Measurements from ENCODE around the gene LSR. TPM values are rescaled to one million over a fixed set of nuclear protein-coding genes. Genes with fewer than 3 reads are reported as not detected.

Gene LSR
- total RNA-seq, 1 donor from 2014 or later: 8.1 TPM

- no peak for DNase-seq (ENCODE audit: low spot score)
Observed at GRCh38 chr19:35298561-35298972, 49.8 kb downstream of the LSR start.

- no peak for DNase-seq (ENCODE audit: low spot score)
Observed at GRCh38 chr19:35299523-35300338, 50.9 kb downstream of the LSR start.

- no peak for DNase-seq (ENCODE audit: low spot score)
Observed at GRCh38 chr19:35300339-35300649, 51.5 kb downstream of the LSR start.

GRCh38 chr19:35301961-35302360 lies 53.2 kb downstream of the LSR start:
- DNase-seq (ENCODE audit: low spot score): no peak

- DNase-seq (ENCODE audit: low spot score): no peak
Observed at GRCh38 chr19:35302446-35302845, 53.6 kb downstream of the LSR start.

- no peak for DNase-seq (ENCODE audit: low spot score)
Observed at GRCh38 chr19:35303357-35303915, 54.6 kb downstream of the LSR start.

GRCh38 chr19:35304036-35304435 lies 55.2 kb downstream of the LSR start:
- no peak for DNase-seq (ENCODE audit: low spot score)

GRCh38 chr19:35305181-35305580 lies 56.4 kb downstream of the LSR start:
- DNase-seq (ENCODE audit: low spot score): no peak

- no peak for DNase-seq (ENCODE audit: low spot score)
Observed at GRCh38 chr19:35306473-35307246, 57.9 kb downstream of the LSR start.

GRCh38 chr19:35307931-35308330 lies 59.1 kb downstream of the LSR start:
- no peak for DNase-seq (ENCODE audit: low spot score)

GRCh38 chr19:35308910-35309309 lies 60.1 kb downstream of the LSR start:
- no peak for DNase-seq (ENCODE audit: low spot score)

GRCh38 chr19:35309481-35310279 lies 60.9 kb downstream of the LSR start:
- no peak for DNase-seq (ENCODE audit: low spot score)

- DNase-seq (ENCODE audit: low spot score): no peak
Observed at GRCh38 chr19:35310331-35310730, 61.5 kb downstream of the LSR start.

GRCh38 chr19:35310811-35311465 lies 62.1 kb downstream of the LSR start:
- no peak for DNase-seq (ENCODE audit: low spot score)

GRCh38 chr19:35311901-35312665 lies 63.3 kb downstream of the LSR start:
- no peak for DNase-seq (ENCODE audit: low spot score)

GRCh38 chr19:35313587-35313986 lies 64.8 kb downstream of the LSR start:
- no peak for DNase-seq (ENCODE audit: low spot score)

GRCh38 chr19:35314031-35314430 lies 65.2 kb downstream of the LSR start:
- DNase-seq (ENCODE audit: low spot score): no peak

GRCh38 chr19:35314858-35315470 lies 66.2 kb downstream of the LSR start:
- no peak for DNase-seq (ENCODE audit: low spot score)

GRCh38 chr19:35315883-35316282 lies 67.1 kb downstream of the LSR start:
- no peak for DNase-seq (ENCODE audit: low spot score)

GRCh38 chr19:35316560-35316959 lies 67.8 kb downstream of the LSR start:
- no peak for DNase-seq (ENCODE audit: low spot score)
